Measurements from ENCODE around the gene INPP5D.

The INPP5D gene

DNA sequence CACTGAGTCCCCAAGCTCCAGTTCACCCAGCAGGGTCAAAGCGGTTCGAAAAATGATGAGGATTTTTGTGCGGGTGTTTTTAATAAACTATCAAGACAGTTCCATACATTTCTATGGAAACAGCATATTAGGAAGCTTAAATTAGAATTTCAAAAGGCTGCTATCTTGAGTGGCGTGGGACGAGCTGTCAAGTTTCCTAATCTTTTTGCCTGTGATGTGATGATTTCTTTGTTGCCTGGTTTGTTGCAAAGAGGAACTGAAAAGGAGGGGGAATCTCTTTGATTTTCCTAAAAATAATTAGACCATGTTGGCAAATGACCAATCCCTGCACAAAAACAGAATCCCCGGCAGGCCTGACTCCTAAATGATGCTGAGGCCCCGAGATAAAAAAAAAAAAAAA, 125.2 kb downstream of the INPP5D start:
- H2AFZ ChIP-seq (ENCODE audit: low read depth, low read length, severe bottlenecking) = no peak overlapping the region
- no peaks in the 10 kb centered on the region for H3K27me3 ChIP-seq (ENCODE audit: low read length)
- peaks cover 11% of the 10 kb centered on the region; the same call in 1 of the 2 replicates for H3K36me3 ChIP-seq (ENCODE audit: low read length)
- no peak for TF ChIP-seq CTCF (IDR thresholded peaks at IDR 0.05; ENCODE audit: insufficient read depth, low read length, poor library complexity, severe bottlenecking)
- H3K9me2 ChIP-seq (replicated peaks; ENCODE audit: insufficient read depth, low read length) = no peaks in the 10 kb centered on the region
- H3K9me3 ChIP-seq (ENCODE audit: insufficient read depth, low read length) = no peaks in the 10 kb centered on the region
- no peak overlapping the region for H3K9ac ChIP-seq (ENCODE audit: low read length)
- no peak overlapping the region for H3K4me2 ChIP-seq (ENCODE audit: low read depth, low read length, poor library complexity, severe bottlenecking)
- H3K27ac ChIP-seq (ENCODE audit: low read depth, low read length) = peak overlapping the region; percentile 37; the same call in 1 of the 2 replicates
- H3K4me3 ChIP-seq (ENCODE audit: insufficient read depth, low read length, poor library complexity, severe bottlenecking) = no peak overlapping the region
- H3K79me2 ChIP-seq (ENCODE audit: insufficient read depth, low read length) = no peaks in the 10 kb centered on the region
- H4K20me1 ChIP-seq (ENCODE audit: low read depth, low read length) = no peaks in the 10 kb centered on the region
- H3F3A ChIP-seq (ENCODE audit: insufficient read depth) = no peaks in the 10 kb centered on the region

GRCh38 chr2:233185963-233186362, 125.8 kb downstream of the INPP5D start:
- H3F3A ChIP-seq (ENCODE audit: insufficient read depth) = no peaks in the 10 kb centered on the region
- H3K9me2 ChIP-seq (replicated peaks; ENCODE audit: insufficient read depth, low read length) = no peaks in the 10 kb centered on the region
- H3K4me2 ChIP-seq (ENCODE audit: low read depth, low read length, poor library complexity, severe bottlenecking) = no peak overlapping the region
- peaks cover 11% of the 10 kb centered on the region; the same call in 1 of the 2 replicates for H3K36me3 ChIP-seq (ENCODE audit: low read length)
- H2AFZ ChIP-seq (ENCODE audit: low read depth, low read length, severe bottlenecking) = no peak overlapping the region
- no peak overlapping the region for H3K4me3 ChIP-seq (ENCODE audit: insufficient read depth, low read length, poor library complexity, severe bottlenecking)
- TF ChIP-seq EZH2phosphoT487 (conservative IDR thresholded peaks at IDR 0.05; ENCODE audit: low read length) (no peak), CTCF (IDR thresholded peaks at IDR 0.05; ENCODE audit: insufficient read depth, low read length, poor library complexity, severe bottlenecking) (no peak)
- H3K9ac ChIP-seq (ENCODE audit: low read length) = no peak overlapping the region
- H3K79me2 ChIP-seq (ENCODE audit: insufficient read depth, low read length) = no peaks in the 10 kb centered on the region
- no peaks in the 10 kb centered on the region for H3K27me3 ChIP-seq (ENCODE audit: low read length)
- H3K27ac ChIP-seq (ENCODE audit: low read depth, low read length) = peak overlapping the region; percentile 37
- no peaks in the 10 kb centered on the region for H4K20me1 ChIP-seq (ENCODE audit: low read depth, low read length)
- H3K9me3 ChIP-seq (ENCODE audit: insufficient read depth, low read length) = no peaks in the 10 kb centered on the region

DNA sequence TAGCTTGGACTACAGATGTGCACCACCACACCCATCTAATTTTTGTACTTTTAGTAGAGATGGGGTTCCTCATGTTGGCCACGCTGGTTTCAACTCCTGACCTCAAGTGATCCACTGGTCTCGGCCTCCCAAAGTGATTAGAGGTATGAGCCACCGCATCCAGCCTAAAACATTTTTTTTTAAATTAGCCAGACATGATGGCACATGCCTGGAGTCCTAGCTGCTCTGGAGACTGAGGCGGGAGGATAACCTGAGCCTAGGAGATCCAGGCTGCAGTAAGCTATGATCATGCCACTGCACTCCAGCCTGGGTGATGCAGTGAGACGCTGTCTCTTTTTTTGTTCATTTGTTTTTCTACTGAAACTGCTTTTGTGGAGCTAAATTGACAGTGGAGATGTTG, 126.7 kb downstream of the INPP5D start:
- no peak for TF ChIP-seq EZH2phosphoT487 (conservative IDR thresholded peaks at IDR 0.05; ENCODE audit: low read length)
- TF ChIP-seq CTCF (IDR thresholded peaks at IDR 0.05; ENCODE audit: insufficient read depth, low read length, poor library complexity, severe bottlenecking) = no peak

More for the DNA sequence above, 126.7 kb downstream of the INPP5D start:
- no peaks in the 10 kb centered on the region for H3K79me2 ChIP-seq (ENCODE audit: insufficient read depth, low read length)
- H3K9me3 ChIP-seq (ENCODE audit: insufficient read depth, low read length) = no peaks in the 10 kb centered on the region
- no peaks in the 10 kb centered on the region for H3K27me3 ChIP-seq (ENCODE audit: low read length)
- H3K4me3 ChIP-seq (ENCODE audit: insufficient read depth, low read length, poor library complexity, severe bottlenecking) = no peak overlapping the region
- H3K9ac ChIP-seq (ENCODE audit: low read length) = no peak overlapping the region
- H2AFZ ChIP-seq (ENCODE audit: low read depth, low read length, severe bottlenecking) = no peak overlapping the region
- no peaks in the 10 kb centered on the region for H4K20me1 ChIP-seq (ENCODE audit: low read depth, low read length)
- no peaks in the 10 kb centered on the region for H3F3A ChIP-seq (ENCODE audit: insufficient read depth)
- no peaks in the 10 kb centered on the region for H3K9me2 ChIP-seq (replicated peaks; ENCODE audit: insufficient read depth, low read length)
- H3K4me2 ChIP-seq (ENCODE audit: low read depth, low read length, poor library complexity, severe bottlenecking) = no peak overlapping the region
- H3K27ac ChIP-seq (ENCODE audit: low read depth, low read length) = no peak overlapping the region
- H3K36me3 ChIP-seq (ENCODE audit: low read length) = peaks cover 11% of the 10 kb centered on the region; the same call in 1 of the 2 replicates

Data from SU-DHL-6 (cell line).